Neural progenitor cell (in vitro differentiated cells): ENCODE data around the gene TMEM267. TPM values are rescaled to one million over a fixed set of nuclear protein-coding genes. Genes with fewer than 3 reads are reported as not detected.
"Not testable (repeated sequence)": the region's sequence is repeated elsewhere in the genome, so short reads cannot be mapped to it uniquely, and the experiment has no call there.

ENCODE experiments used
- DNase-seq: peaks from one replicate; pipeline ENCODE4 v3.0.0-alpha.2; 2016; ENCODE audit warnings: low spot score
- H2AFZ ChIP-seq: fragments of 200-600 bp; sonication (generic); replicated peaks from 2 replicates; pipeline ENCODE4 v1.6.1; 2016; ENCODE audit warnings: antibody characterized with exemption
- H3F3A ChIP-seq: fragments of 200-600 bp; sonication (generic); 2 replicates; pipeline ENCODE4 v1.6.1; 2016; ENCODE audit warnings: antibody characterized with exemption, low read depth
- H3K27ac ChIP-seq: fragments of 200-600 bp; sonication (generic); 2 replicates; pipeline ENCODE4 v1.5.1; 2016; ENCODE audit warnings: mild to moderate bottlenecking
- H3K27me3 ChIP-seq: fragments of 200-600 bp; sonication (generic); 2 replicates; pipeline ENCODE4 v1.6.1; 2016; ENCODE audit warnings: mild to moderate bottlenecking, moderate library complexity
- H3K36me3 ChIP-seq: fragments of 200-600 bp; sonication (generic); 2 replicates; pipeline ENCODE4 v1.5.1; 2016
- H3K4me1 ChIP-seq: fragments of 200-600 bp; sonication (generic); 2 replicates; pipeline ENCODE4 v1.6.1; 2016; ENCODE audit warnings: mixed run types
- H3K4me2 ChIP-seq: fragments of 200-600 bp; sonication (generic); 2 replicates; pipeline ENCODE4 v1.6.1; 2016
- H3K4me3 ChIP-seq: fragments of 200-600 bp; sonication (generic); 2 replicates; pipeline ENCODE4 v1.5.1; 2016
- H3K79me2 ChIP-seq: fragments of 200-600 bp; sonication (generic); 2 replicates; pipeline ENCODE4 v1.6.1; 2016; ENCODE audit warnings: low read depth
- H3K9ac ChIP-seq: fragments of 200-600 bp; sonication (generic); 2 replicates; pipeline ENCODE4 v1.6.1; 2016
- H3K9me3 ChIP-seq: fragments of 200-600 bp; sonication (generic); 2 replicates; pipeline ENCODE4 v1.5.1; 2016; ENCODE audit warnings: low read depth
- H4K20me1 ChIP-seq: fragments of 200-600 bp; sonication (generic); 2 replicates; pipeline ENCODE4 v1.6.1; 2016; ENCODE audit warnings: low read depth
- H3K27ac Mint-ChIP-seq: 3 replicates; pipeline ENCODE4 v1.8.0; 2021; ENCODE audit warnings: mixed read lengths
- H3K27me3 Mint-ChIP-seq: 2 replicates; pipeline ENCODE4 v1.8.0; 2022; ENCODE audit warnings: low read depth, mild to moderate bottlenecking, inconsistent platforms, moderate library complexity, mixed read lengths; ENCODE audit not compliant: insufficient read depth
- H3K36me3 Mint-ChIP-seq: 3 replicates; pipeline ENCODE4 v1.8.0; 2021; ENCODE audit warnings: mixed read lengths
- H3K4me1 Mint-ChIP-seq: 3 replicates; pipeline ENCODE4 v1.8.0; 2021; ENCODE audit warnings: mixed read lengths
- H3K4me3 Mint-ChIP-seq: 3 replicates; pipeline ENCODE4 v1.8.0; 2021; ENCODE audit warnings: mild to moderate bottlenecking, moderate library complexity, mixed read lengths
- H3K9me3 Mint-ChIP-seq: 3 replicates; pipeline ENCODE4 v1.8.0; 2020; ENCODE audit warnings: mixed read lengths
- CTCF ChIP-seq: fragments of 200-600 bp; sonication (generic); IDR thresholded peaks from 2 replicates; pipeline ENCODE4 v1.5.1; 2017; ENCODE audit warnings: antibody characterized with exemption, mild to moderate bottlenecking
- EZH2 ChIP-seq: fragments of 200-600 bp; sonication (generic); IDR thresholded peaks from 2 replicates; pipeline ENCODE4 v1.6.1; 2017; ENCODE audit warnings: antibody characterized with exemption, mild to moderate bottlenecking, moderate library complexity
- EZH2phosphoT487 ChIP-seq: fragments of 200-600 bp; sonication (generic); IDR thresholded peaks from 2 replicates; pipeline ENCODE4 v1.6.1; 2017; ENCODE audit warnings: antibody characterized with exemption
- total RNA-seq: library from RNA; depleted of rRNA; stranded (reverse); fragments of >200 nt; gene quantifications from 2 replicates; pipeline ENCODE4 v1.2.3, GENCODE V29; 2015; ENCODE audit warnings: low replicate concordance

The TMEM267 gene
- total RNA-seq, 1 donor from 2014 or later, result 15.3 TPM

DNA sequence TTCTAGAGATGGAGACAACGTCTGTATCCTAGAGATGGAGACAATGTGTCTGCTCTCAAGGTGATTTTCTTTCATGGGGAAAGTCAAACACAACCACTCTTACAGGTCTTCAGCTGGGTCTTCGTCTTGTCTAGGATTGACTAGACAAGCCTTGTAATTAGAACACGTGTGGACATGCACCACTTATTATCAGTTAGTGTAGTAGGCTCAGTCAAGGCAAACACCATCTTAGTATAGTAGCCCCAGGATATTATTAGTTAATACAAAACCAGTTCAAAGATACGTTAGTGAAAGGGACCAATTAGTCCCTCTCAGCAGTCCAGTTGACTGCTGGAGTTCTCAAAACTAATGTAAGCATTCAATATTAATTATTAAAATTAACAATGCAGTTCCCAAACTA is 56.4 kb downstream of the TMEM267 start:
- no peak for DNase-seq
- Mint-ChIP-seq H3K4me3 (no peak overlapping the region), H3K27me3 (peaks cover 2% of the 10 kb centered on the region)

DNA sequence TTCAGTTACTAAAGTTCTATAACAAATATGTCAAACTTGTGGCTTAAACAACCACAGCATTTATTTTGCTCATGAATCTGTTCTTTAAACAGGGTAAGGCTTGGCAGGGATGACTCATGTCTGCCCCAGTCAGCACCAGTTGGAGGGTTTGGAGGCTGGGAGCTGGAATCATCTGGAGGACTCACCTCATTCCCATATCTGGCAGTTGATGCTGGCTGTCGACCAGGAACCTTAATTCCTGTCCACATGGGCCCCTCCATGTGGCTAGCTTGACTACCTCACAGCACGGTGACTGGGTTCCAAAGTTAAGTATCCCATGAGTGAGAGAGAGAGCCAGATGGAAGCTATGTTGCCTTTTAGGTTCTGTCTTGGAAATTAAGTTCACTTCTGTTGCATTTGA is 57.7 kb downstream of the TMEM267 start:
- Mint-ChIP-seq H3K36me3 (no peaks in the 10 kb centered on the region), H3K4me3 (no peak overlapping the region), H3K27ac (no peak overlapping the region), H3K27me3 (peaks cover 2% of the 10 kb centered on the region), H3K4me1 (no peaks in the 10 kb centered on the region), H3K9me3 (peaks cover 2% of the 10 kb centered on the region)
- H3F3A ChIP-seq, result no peaks in the 10 kb centered on the region
- H4K20me1 ChIP-seq, result no peaks in the 10 kb centered on the region
- no peak overlapping the region for H3K27ac ChIP-seq
- no peaks in the 10 kb centered on the region for H3K9me3 ChIP-seq
- no peak overlapping the region for H2AFZ ChIP-seq
- H3K27me3 ChIP-seq, result no peaks in the 10 kb centered on the region
- H3K4me3 ChIP-seq, result no peak overlapping the region
- H3K4me2 ChIP-seq, result no peak overlapping the region
- no peak for TF ChIP-seq CTCF
- TF ChIP-seq EZH2phosphoT487, result no peak
- TF ChIP-seq EZH2, result no peak
- no peak overlapping the region for H3K9ac ChIP-seq
- no peaks in the 10 kb centered on the region for H3K4me1 ChIP-seq
- DNase-seq, result no peak
- no peaks in the 10 kb centered on the region for H3K36me3 ChIP-seq
- H3K79me2 ChIP-seq, result no peaks in the 10 kb centered on the region

More for the DNA sequence above, 56.4 kb downstream of the TMEM267 start:
- no peaks in the 10 kb centered on the region for H3K36me3 Mint-ChIP-seq
- Histone ChIP-seq H3K4me1 (no peaks in the 10 kb centered on the region), H3K4me3 (no peak overlapping the region), H3K9me3 (no peaks in the 10 kb centered on the region), H3K4me2 (no peak overlapping the region), H3K36me3 (no peaks in the 10 kb centered on the region), H3K27me3 (no peaks in the 10 kb centered on the region), H3K27ac (no peak overlapping the region), H3K9ac (no peak overlapping the region), H2AFZ (no peak overlapping the region), H3K79me2 (no peaks in the 10 kb centered on the region), H4K20me1 (no peaks in the 10 kb centered on the region), H3F3A (no peaks in the 10 kb centered on the region)
- peaks cover under 1% of the 10 kb centered on the region for H3K4me1 Mint-ChIP-seq
- peaks cover 2% of the 10 kb centered on the region for H3K9me3 Mint-ChIP-seq
- TF ChIP-seq EZH2 (no peak), CTCF (no peak), EZH2phosphoT487 (no peak)
- H3K27ac Mint-ChIP-seq, result no peak overlapping the region

- not testable (repeated sequence) for H4K20me1 ChIP-seq, H3K27ac ChIP-seq, H3K36me3 ChIP-seq, H3K27me3 ChIP-seq, H3K4me1 Mint-ChIP-seq, H3K4me3 Mint-ChIP-seq, H3K36me3 Mint-ChIP-seq, H3K79me2 ChIP-seq, H3K9me3 ChIP-seq, H2AFZ ChIP-seq, H3K27me3 Mint-ChIP-seq, H3K9ac ChIP-seq, DNase-seq, H3K27ac Mint-ChIP-seq, H3K4me1 ChIP-seq, H3K4me3 ChIP-seq, H3K9me3 Mint-ChIP-seq, H3F3A ChIP-seq, H3K4me2 ChIP-seq
These were observed 60.6 kb downstream of the TMEM267 start for GRCh38 chr5:43423086-43423485.

DNA sequence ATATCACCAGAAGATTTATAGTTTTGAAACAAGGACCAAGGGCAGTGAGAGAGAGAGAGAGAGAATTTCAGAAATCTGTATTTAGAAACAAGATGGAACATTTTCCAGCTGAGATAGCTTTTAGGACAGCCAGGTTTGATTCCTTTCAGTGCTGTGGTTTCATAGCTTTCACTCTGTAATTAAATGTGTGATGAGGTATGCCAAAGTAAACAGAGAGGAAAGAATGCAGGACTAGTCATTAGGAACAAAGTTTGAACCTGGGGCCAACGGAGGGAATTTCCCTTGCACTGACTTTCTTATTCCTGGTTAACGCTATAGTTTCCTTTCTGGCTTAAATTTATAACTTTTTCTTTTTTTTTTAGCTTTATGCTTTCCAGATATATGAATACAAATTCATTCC is 61.5 kb downstream of the TMEM267 start:
- TF ChIP-seq EZH2, result no peak
- no peak for TF ChIP-seq CTCF
- no peak for TF ChIP-seq EZH2phosphoT487
- no peaks in the 10 kb centered on the region for H3K36me3 Mint-ChIP-seq
- no peak overlapping the region for H3K9ac ChIP-seq
- H3K36me3 ChIP-seq, result no peaks in the 10 kb centered on the region
- H2AFZ ChIP-seq, result no peak overlapping the region
- no peaks in the 10 kb centered on the region for H4K20me1 ChIP-seq
- H3K4me1 ChIP-seq, result no peaks in the 10 kb centered on the region
- no peaks in the 10 kb centered on the region for H3K9me3 ChIP-seq
- H3K27me3 ChIP-seq, result no peaks in the 10 kb centered on the region
- no peak overlapping the region for H3K4me2 ChIP-seq
- H3K27me3 Mint-ChIP-seq, result no peaks in the 10 kb centered on the region
- H3K4me1 Mint-ChIP-seq, result no peaks in the 10 kb centered on the region
- no peak overlapping the region for H3K4me3 ChIP-seq
- no peaks in the 10 kb centered on the region for H3K79me2 ChIP-seq
- H3K9me3 Mint-ChIP-seq, result peaks cover 2% of the 10 kb centered on the region
- DNase-seq, result no peak
- H3K4me3 Mint-ChIP-seq, result no peak overlapping the region
- no peaks in the 10 kb centered on the region for H3F3A ChIP-seq
- H3K27ac Mint-ChIP-seq, result no peak overlapping the region
- H3K27ac ChIP-seq, result no peak overlapping the region
